Adrenal gland (tissue), 12 donors: ENCODE data around the gene PRKG1. TPM values are rescaled to one million over a fixed set of nuclear protein-coding genes. Genes with fewer than 3 reads are reported as not detected.

Experiments
- DNase-seq, 7 donors: peaks; one replicate each; pipeline ENCODE4 v3.0.0-alpha.2; 2019 to 2020
- H3K27ac ChIP-seq, 5 donors: fragments of 200-600 bp; sonication (generic) in 4 of 5; 1 replicate in 3 of 5; 2 replicates in 2 of 5; pipeline versions ENCODE4 v1.5.1 to v1.8.0; 2016 to 2020; ENCODE audit warnings: mild to moderate bottlenecking in 1 of 5
- H3K27me3 ChIP-seq: fragments of 200-600 bp; 2 replicates; pipeline ENCODE4 v1.8.0; 2021
- H3K36me3 ChIP-seq, 2 donors: fragments of 200-600 bp; replicated peaks in 1 of 2; 1 replicate in 1 of 2; 2 replicates in 1 of 2; pipeline versions ENCODE4 v1.5.1 to v1.8.0; 2018 to 2022
- H3K4me1 ChIP-seq, 2 donors: fragments of 200-600 bp; replicated peaks in 1 of 2; 1 replicate in 1 of 2; 2 replicates in 1 of 2; pipeline versions ENCODE4 v1.5.1 to v1.8.0; 2018 to 2021
- H3K4me3 ChIP-seq, 4 donors: fragments of 200-600 bp; sonication (generic) in 3 of 4; one replicate each; pipeline ENCODE4 v1.5.1; 2016 to 2018
- H3K9me3 ChIP-seq, 3 donors: fragments of 200-600 bp; sonication (generic) in 1 of 3; replicated peaks in 1 of 3; 1 replicate in 2 of 3; 2 replicates in 1 of 3; pipeline versions ENCODE4 v1.5.1 to v1.8.0; 2016 to 2021
- POLR2A ChIP-seq, 2 donors: fragments of 450-650 bp; IDR thresholded peaks; one replicate each; pipeline ENCODE4 v1.6.1; 2017; ENCODE audit warnings: antibody characterized with exemption in 2 of 2, mild to moderate bottlenecking in 2 of 2, moderate library complexity in 1 of 2
- WGBS, 4 donors: extraction: QIAGEN DNeasy Blood & Tissue Kit in 2 of 4; methylation state at CpG; one replicate each; pipeline versions ENCODE4 v1.1.5 to v1.1.7; 2013 to 2017; 5-methylcytosine and 5-hydroxymethylcytosine counted together
- intact Hi-C, 2 donors: fragments of 100-400 bp; cut with DNase I; formaldehyde crosslinking; loops; one replicate each; pipeline versions ENCODE4 v1.14.1 to v1.15.0; 2022 to 2023
- polyA plus RNA-seq, 3 donors: library from polyadenylated mRNA; stranded (reverse); fragments of 200-250 nt in 2 of 3; fragments of 350-450 nt in 1 of 3; fragmentation: Illumina TruSeq in 1 of 3; extraction: RNeasy Lipid Tissue Mini Kit (QIAGEN cat#74804) in 1 of 3; gene quantifications; one replicate each; pipeline ENCODE4 v1.2.3, GENCODE V29; 2013 to 2014
- total RNA-seq, 9 donors: library from RNA; depleted of rRNA in 4 of 9; stranded (reverse); fragments of >200 nt in 4 of 9; fragments of 120-200 nt in 1 of 9; fragmentation: NEBNext Ultra II Directional in 1 of 9; extraction: Animal tissue kit (Norgen Biotek cat#: 25700) in 1 of 9; gene quantifications; one replicate each; pipeline versions ENCODE4 v1.1.0 to v1.2.4, GENCODE V29; 2013 to 2023
- TF ChIP-seq, protein P1 (sequence below), 6 experiments: fragments of 450-650 bp in 4 of 6; fragments of 200-600 bp in 2 of 6; sonication (generic) in 1 of 6; IDR thresholded peaks; 1 replicate in 5 of 6; 2 replicates in 1 of 6; pipeline versions ENCODE4 v1.5.1 to v1.8.0; 2016 to 2021; ENCODE audit warnings: antibody characterized with exemption in 6 of 6, mild to moderate bottlenecking in 2 of 6, moderate library complexity in 1 of 6
- donor health status: healthy with polysubstance abuse.
- donor health status: Bipolar disorder and iron deficiency.
- donor health status: DM: yes; HTN: yes; CAD: no.
- donor health status: DM: no; HTN: no; CAD: no.
- donor health status: DM: no; HTN: no; CAD: no.
- donor health status: DM: yes; HTN: yes; CAD: no.

PRKG1 gene
- total and polyA plus RNA-seq, 12 donors: 6.9 to 104 (median 29.7) TPM

DNA sequence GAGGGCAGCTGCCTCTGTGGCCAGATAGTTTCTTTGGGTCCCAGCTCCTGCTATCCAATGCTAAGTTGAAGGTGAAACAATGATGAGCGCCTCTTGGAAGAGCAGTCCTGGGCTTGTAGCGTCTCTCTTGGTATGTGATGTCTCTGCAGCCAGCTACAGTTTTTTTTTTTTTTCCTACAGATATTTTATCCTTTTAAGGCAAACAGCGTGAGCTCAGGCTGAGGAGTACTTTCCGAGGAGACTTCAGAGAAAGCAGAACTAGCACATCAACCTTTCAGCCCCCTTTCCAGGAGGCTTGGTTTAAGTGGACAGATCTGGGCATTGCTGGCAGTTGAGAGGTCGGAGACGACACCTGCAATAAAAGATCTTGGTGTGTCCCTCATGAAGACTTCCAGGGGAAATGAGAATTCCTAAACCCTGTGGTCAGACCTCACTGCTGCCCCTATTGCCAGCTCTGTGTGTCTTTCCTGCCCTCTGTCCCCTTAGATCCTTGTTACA lies 9.1 kb downstream of the PRKG1 start:
- no peak for DNase-seq
- 70 to 74% (median 72%) methylated on average over 6 of the region's 6 CpGs for WGBS, 4 donors
- no peaks in the 10 kb centered on the region for H3K27me3 ChIP-seq
- TF ChIP-seq, protein P1, sequence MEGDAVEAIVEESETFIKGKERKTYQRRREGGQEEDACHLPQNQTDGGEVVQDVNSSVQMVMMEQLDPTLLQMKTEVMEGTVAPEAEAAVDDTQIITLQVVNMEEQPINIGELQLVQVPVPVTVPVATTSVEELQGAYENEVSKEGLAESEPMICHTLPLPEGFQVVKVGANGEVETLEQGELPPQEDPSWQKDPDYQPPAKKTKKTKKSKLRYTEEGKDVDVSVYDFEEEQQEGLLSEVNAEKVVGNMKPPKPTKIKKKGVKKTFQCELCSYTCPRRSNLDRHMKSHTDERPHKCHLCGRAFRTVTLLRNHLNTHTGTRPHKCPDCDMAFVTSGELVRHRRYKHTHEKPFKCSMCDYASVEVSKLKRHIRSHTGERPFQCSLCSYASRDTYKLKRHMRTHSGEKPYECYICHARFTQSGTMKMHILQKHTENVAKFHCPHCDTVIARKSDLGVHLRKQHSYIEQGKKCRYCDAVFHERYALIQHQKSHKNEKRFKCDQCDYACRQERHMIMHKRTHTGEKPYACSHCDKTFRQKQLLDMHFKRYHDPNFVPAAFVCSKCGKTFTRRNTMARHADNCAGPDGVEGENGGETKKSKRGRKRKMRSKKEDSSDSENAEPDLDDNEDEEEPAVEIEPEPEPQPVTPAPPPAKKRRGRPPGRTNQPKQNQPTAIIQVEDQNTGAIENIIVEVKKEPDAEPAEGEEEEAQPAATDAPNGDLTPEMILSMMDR (IDR thresholded peaks at IDR 0.05): no peak
- no peak for TF ChIP-seq POLR2A (IDR thresholded peaks at IDR 0.05)
- H3K4me1 ChIP-seq: peaks cover 0 to 16% of the 10 kb centered on the region in 2 donors
- no peak overlapping the region for H3K4me3 ChIP-seq
- intact Hi-C loops: no loop called here
- no peaks in the 10 kb centered on the region for H3K36me3 ChIP-seq
- H3K27ac ChIP-seq: peak overlapping the region in 1 of 5 donors; percentile 18
- no peaks in the 10 kb centered on the region for H3K9me3 ChIP-seq

DNA sequence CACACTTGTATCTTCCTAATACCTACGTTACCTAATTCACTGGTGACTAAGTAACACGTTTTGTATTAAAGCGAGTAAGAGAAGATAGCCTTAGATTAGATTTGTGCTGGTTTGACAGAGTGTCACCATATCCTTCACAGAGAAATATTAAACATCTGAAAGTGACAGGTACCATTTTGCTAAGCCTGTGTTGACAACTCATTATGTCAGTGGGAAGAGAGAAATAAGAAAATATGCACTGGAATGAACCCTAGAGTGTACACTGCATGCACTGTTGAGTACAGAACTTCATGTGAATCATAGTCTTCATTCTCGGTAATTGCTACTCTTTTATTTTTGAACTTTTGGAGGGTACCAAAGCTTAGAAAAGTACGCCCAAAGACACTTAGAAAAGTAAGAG lies 10.9 kb downstream of the PRKG1 start:
- Histone ChIP-seq H3K4me3 (no peak overlapping the region), H3K4me1 (peaks cover 0 to 12% of the 10 kb centered on the region in 2 donors), H3K27me3 (no peaks in the 10 kb centered on the region), H3K9me3 (no peaks in the 10 kb centered on the region), H3K36me3 (no peaks in the 10 kb centered on the region), H3K27ac (no peak overlapping the region)
- 89 to 94% (median 92%) methylated on average over 5 of the region's 5 CpGs for WGBS, 4 donors
- no peak for DNase-seq
- TF ChIP-seq, protein P1 (IDR thresholded peaks at IDR 0.05): no peak
- TF ChIP-seq POLR2A (IDR thresholded peaks at IDR 0.05): no peak
- intact Hi-C loops: no loop called here

DNA sequence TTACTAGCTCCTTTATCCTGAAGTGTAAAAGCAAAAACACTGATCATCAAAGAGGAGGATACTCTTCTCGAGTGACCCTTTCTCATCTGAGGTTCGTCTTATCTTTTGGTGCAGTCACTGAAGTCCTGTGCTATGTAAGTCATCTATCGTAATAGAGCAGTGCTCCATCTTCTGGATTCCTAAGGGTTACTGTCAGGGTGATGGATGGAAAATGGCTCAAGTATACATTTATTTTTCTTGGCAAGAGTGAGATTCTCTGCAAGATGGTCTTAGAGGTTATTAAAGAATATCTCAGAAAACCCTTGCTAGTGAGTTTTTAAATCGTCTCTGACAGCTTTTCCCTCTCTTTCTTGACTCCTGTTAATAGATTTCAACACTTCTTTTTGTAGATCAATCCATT lies 12.4 kb downstream of the PRKG1 start:
- H3K36me3 ChIP-seq: no peaks in the 10 kb centered on the region
- peaks cover 0 to 9% of the 10 kb centered on the region in 2 donors for H3K4me1 ChIP-seq
- intact Hi-C loops: no loop called here
- TF ChIP-seq POLR2A (IDR thresholded peaks at IDR 0.05): no peak
- TF ChIP-seq, protein P1 (IDR thresholded peaks at IDR 0.05): no peak
- H3K4me3 ChIP-seq: no peak overlapping the region
- 78 to 86% (median 81%) methylated on average over 4 of the region's 4 CpGs for WGBS, 4 donors
- no peaks in the 10 kb centered on the region for H3K27me3 ChIP-seq
- H3K27ac ChIP-seq: no peak overlapping the region
- no peak for DNase-seq
- H3K9me3 ChIP-seq: no peaks in the 10 kb centered on the region

DNA sequence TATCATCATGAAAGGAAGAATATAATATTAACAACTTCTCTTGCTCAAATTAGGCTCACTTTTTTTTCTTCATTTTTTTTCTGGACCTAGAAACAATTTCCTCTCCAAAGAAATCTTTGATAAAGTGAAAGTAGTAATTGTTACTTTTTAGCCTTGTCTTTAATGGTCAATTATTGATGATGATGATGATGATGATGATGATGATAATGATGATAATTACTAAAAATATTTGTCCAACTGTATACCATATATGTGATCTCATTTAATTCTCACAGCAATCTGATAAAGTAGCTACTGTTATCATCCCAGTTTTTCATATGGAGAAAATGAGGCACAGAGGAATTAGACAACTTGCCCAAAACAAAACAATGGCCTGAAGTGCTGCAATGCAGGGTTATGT lies 12.8 kb downstream of the PRKG1 start:
- Histone ChIP-seq H3K36me3 (no peaks in the 10 kb centered on the region), H3K27me3 (no peaks in the 10 kb centered on the region), H3K27ac (no peak overlapping the region), H3K9me3 (no peaks in the 10 kb centered on the region), H3K4me1 (peaks cover 3 to 9% of the 10 kb centered on the region in 2 donors), H3K4me3 (no peak overlapping the region)
- no peak for TF ChIP-seq POLR2A (IDR thresholded peaks at IDR 0.05)
- TF ChIP-seq, protein P1 (IDR thresholded peaks at IDR 0.05): no peak
- DNase-seq: no peak
- intact Hi-C loops: no loop called here
